GM15510 (cell line): Measurements from ENCODE around the gene MYZAP.

Source experiments
- POLR2A ChIP-seq: IDR thresholded peaks from 3 replicates; pipeline ENCODE4 v1.6.1; 2011; ENCODE audit warnings: borderline replicate concordance; ENCODE audit not compliant: insufficient read length; ENCODE audit errors: extremely low read depth

The MYZAP gene

GRCh38 chr15:57554812-57555179 lies 36.9 kb upstream of the MYZAP start:
- TF ChIP-seq POLR2A = no peak

DNA sequence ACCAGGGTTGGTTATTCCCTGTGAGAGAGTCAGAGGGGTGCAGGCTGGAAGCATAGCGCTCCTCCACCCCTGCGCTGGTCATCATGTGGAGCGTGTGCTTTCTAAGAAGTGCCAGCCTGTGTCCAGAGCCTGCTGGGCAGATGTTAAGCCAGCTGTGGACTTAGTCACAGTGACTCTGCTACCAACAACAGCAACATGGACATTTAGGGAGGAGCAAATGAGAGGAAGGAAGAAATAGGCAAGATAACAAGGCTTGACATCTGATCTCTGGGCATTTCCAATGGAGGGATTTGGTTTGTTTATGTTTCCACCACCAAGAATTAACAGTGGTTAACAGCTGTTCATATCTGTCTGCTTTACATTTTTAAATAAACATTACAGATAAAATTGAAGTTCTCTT lies 36.4 kb upstream of the MYZAP start:
- no peak for TF ChIP-seq POLR2A

DNA sequence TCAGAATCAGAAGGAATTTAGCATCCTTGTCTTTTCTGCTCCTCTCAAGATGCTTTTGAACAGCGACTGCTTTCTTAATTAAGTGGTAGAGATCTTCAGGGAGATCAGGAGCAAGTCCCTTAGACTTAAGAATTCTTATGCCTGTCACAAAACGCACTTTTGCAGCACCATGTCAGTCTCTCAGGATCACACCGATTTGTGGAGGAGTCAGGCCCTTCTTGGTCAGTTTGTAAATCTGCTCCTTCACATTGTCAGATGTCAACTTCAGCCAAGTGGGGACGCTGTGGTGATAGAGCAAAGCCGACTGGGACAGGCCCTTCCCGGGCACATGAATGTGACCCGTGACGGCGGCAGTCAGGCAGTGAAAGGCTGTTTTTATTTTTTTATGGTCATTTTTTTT lies 35.7 kb upstream of the MYZAP start:
- TF ChIP-seq POLR2A = no peak

- no peak for TF ChIP-seq POLR2A
Measured at GRCh38 chr15:57557267-57557666, 34.4 kb upstream of the MYZAP start.

- TF ChIP-seq POLR2A = no peak
Measured at GRCh38 chr15:57557810-57558209, 33.9 kb upstream of the MYZAP start.

GRCh38 chr15:57559875-57560274 lies 31.8 kb upstream of the MYZAP start:
- TF ChIP-seq POLR2A = no peak

DNA sequence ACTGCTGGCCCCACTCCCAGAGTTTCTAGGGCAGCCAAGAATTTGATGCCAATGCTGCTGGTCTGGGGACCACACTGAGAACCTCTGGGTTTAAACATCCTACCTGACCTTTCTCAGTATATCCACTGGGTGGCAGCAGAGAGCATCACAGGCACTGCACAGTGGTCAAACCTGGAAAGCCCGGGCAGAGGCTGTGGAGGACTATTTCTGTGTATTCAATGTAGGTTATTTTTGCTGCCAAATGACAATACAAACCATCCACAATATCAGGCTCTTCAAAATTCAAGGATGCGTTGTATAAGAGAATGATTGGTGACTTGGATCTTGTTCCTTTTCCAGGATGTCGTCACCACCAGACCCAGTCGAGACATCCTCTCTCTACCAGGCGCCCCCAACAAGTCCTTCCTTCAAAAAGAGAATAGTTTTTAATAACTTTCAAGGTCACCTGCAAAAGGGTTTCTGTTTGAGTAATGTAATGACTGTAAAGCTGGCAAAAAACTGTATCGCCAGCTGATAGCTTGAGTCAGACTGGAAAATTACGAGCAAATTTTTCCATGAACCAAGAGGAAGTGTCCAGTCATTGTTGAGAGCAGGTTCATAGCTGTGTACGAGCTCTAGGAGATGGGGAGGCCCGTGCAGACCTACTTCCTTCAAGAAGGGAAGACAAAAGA lies 30.5 kb upstream of the MYZAP start:
- no peak for TF ChIP-seq POLR2A

- TF ChIP-seq POLR2A = no peak
Measured at GRCh38 chr15:57562196-57562769, 29.4 kb upstream of the MYZAP start.

- no peak for TF ChIP-seq POLR2A
Measured at GRCh38 chr15:57563416-57563815, 28.3 kb upstream of the MYZAP start.

DNA sequence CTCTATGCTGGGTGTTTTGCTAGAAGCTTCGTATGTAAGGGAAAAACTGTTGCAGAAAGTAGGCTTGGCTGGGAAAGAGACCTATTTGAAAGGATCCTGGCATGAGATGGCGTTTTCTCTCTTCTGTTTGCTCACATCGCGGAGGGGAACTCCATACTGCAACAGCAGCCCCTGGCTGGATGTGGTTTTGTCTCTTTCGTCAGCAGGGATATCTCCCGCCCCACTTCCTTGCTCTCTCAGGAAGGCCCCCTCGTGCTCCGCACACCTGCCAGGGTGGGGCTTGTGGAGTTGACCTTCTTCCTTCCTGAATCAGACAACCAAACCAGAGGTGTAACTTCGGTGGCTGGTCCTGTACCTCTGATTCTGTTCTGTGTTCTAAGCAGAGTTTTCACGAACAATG lies 26.4 kb upstream of the MYZAP start:
- TF ChIP-seq POLR2A = no peak

- TF ChIP-seq POLR2A = no peak
Measured at GRCh38 chr15:57566834-57567233, 24.9 kb upstream of the MYZAP start.

DNA sequence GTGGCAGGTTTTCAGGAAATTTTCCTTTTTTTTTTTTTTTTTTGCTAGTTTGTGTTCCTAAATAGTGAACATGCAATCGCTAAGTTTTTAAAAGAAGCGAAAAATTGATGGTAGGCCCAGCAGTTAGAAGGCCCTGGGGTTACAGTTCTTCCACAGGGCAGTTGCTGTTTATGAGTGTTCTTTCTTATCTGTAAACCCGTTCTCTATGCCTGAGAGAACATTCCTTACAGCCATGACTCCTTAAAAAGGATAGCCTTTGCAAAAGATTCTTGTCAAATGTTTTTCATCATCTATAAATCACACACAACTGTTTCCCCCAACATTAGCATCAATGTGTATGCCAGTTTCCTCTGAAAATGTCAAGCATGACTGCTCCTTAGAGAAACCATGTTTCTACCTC lies 23.8 kb upstream of the MYZAP start:
- TF ChIP-seq POLR2A = no peak

DNA sequence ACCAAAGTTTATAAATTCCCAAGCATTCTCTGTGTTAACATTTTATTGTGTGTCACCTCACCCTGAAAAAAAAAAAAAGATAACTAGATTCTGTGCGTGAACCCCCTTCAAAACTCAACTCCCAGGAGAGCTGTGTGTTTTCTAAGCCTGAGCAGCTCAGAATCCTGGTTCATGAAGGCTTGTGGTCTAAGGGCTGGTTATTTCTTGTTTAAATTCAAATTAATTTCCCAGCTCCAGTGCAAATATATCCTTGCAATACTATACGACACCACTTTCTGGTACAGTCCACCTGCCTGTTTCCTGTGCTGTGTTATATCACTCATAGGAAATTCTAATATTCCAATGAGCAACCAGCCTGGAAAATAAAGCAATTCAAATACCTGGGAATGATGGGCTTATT lies 23.4 kb upstream of the MYZAP start:
- TF ChIP-seq POLR2A = no peak

GRCh38 chr15:57570340-57570739 lies 21.4 kb upstream of the MYZAP start:
- no peak for TF ChIP-seq POLR2A

GRCh38 chr15:57570994-57571393 lies 20.7 kb upstream of the MYZAP start:
- TF ChIP-seq POLR2A = no peak

GRCh38 chr15:57571725-57572124 lies 20.0 kb upstream of the MYZAP start:
- TF ChIP-seq POLR2A = no peak

- TF ChIP-seq POLR2A = no peak
Measured at GRCh38 chr15:57572468-57572867, 19.2 kb upstream of the MYZAP start.

- no peak for TF ChIP-seq POLR2A
Measured at GRCh38 chr15:57573151-57573550, 18.6 kb upstream of the MYZAP start.

DNA sequence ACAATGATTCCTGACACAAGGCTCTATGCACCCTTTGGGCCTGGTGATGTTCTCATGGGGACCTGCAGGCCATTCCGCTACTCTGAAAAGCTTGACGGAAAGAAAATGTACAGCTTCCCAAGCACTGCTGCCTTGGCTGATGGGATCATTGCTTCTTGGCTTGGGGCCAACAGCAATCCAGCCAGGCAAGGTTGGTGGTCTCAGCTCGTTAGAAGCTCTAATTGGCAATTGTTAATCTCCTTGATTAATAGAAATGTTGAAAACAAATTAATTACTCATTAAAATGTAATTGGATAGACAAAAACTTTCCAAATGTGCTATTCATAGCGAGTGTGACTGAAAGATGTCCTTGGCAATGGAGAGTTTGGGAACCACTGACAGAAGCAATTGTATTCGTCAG lies 16.3 kb upstream of the MYZAP start:
- TF ChIP-seq POLR2A = no peak
